Ovary (tissue), 9 donors: ENCODE results near the gene WDR93. TPM values are rescaled to one million over a fixed set of nuclear protein-coding genes. Genes with fewer than 3 reads are reported as not detected.

Experiments used
- DNase-seq, 5 donors: peaks; one replicate each; pipeline ENCODE4 v3.0.0-alpha.2; 2019 to 2020
- H3K27ac ChIP-seq, 2 donors: fragments of 200-600 bp; one replicate each; pipeline versions ENCODE4 v1.5.1 to v1.8.0; 2019 to 2022
- H3K27me3 ChIP-seq: fragments of 200-600 bp; one replicate; pipeline ENCODE4 v1.8.0; 2022
- H3K36me3 ChIP-seq: fragments of 200-600 bp; sonication (generic); one replicate; pipeline ENCODE4 v1.5.1; 2019
- H3K4me1 ChIP-seq: one replicate; pipeline ENCODE4 v1.8.1; 2013; ENCODE audit warnings: mild to moderate bottlenecking, moderate library complexity; ENCODE audit not compliant: insufficient read depth
- H3K4me3 ChIP-seq: fragments of 200-600 bp; sonication (generic); one replicate; pipeline ENCODE4 v1.5.1; 2017
- H3K9me3 ChIP-seq, 2 donors: fragments of 200-600 bp in 1 of 2; sonication (generic) in 1 of 2; one replicate each; pipeline versions ENCODE4 v1.5.1 to v1.8.1; 2013 to 2019; ENCODE audit warnings: mild to moderate bottlenecking in 1 of 2, moderate library complexity in 1 of 2
- CTCF ChIP-seq, 3 donors: fragments of 450-650 bp in 2 of 3; fragments of 200-600 bp in 1 of 3; IDR thresholded peaks; one replicate each; pipeline versions ENCODE4 v1.5.1 to v1.8.0; 2016 to 2022; ENCODE audit warnings: antibody characterized with exemption in 3 of 3, mild to moderate bottlenecking in 1 of 3
- EP300 ChIP-seq: sonication (generic); formaldehyde crosslinking; IDR thresholded peaks from one replicate; pipeline ENCODE4 v1.6.1; 2017; ENCODE audit warnings: antibody characterized with exemption
- POLR2A ChIP-seq: fragments of 450-650 bp; IDR thresholded peaks from one replicate; pipeline ENCODE4 v1.6.1; 2017; ENCODE audit warnings: antibody characterized with exemption, mild to moderate bottlenecking, moderate library complexity
- WGBS, 3 donors: extraction: QIAGEN DNeasy Blood & Tissue Kit in 1 of 3; methylation state at CpG; one replicate each; pipeline versions ENCODE4 v1.1.5 to v1.1.7; 2013 to 2017; 5-methylcytosine and 5-hydroxymethylcytosine counted together
- intact Hi-C, 4 donors: fragments of 100-400 bp; cut with DNase I; formaldehyde crosslinking; loops; one replicate each; pipeline versions ENCODE4 v1.11.0 to v1.15.1; 2022 to 2023
- polyA plus RNA-seq, 2 donors: library from polyadenylated mRNA; stranded (reverse); fragments of 200-250 nt in 1 of 2; fragments of 350-450 nt in 1 of 2; fragmentation: Illumina TruSeq in 1 of 2; extraction: RNeasy Lipid Tissue Mini Kit (QIAGEN cat#74804) in 1 of 2; gene quantifications; one replicate each; pipeline ENCODE4 v1.2.3, GENCODE V29; 2013 to 2014
- total RNA-seq, 7 donors: library from RNA; depleted of rRNA in 2 of 7; stranded (reverse); fragments of >200 nt in 2 of 7; fragmentation: NEBNext Ultra II Directional in 3 of 7; extraction: Animal tissue kit (Norgen Biotek cat#: 25700) in 3 of 7; gene quantifications; one replicate each; pipeline versions ENCODE4 v1.1.0 to v1.2.4, GENCODE V29; 2016 to 2023
- donor health status: DM: no; HTN: no; CAD: no; lungs with moderate emphysema.
- donor health status: DM: no; HTN: no; CAD: no.
- donor health status: Bipolar disorder and iron deficiency.
- donor health status: DM: yes; HTN: yes; CAD: no.
- donor health status: DM: no; HTN: no; CAD: no.
- donor health status: DM: yes; HTN: yes; CAD: no.

The WDR93 gene
- total and polyA plus RNA-seq, 9 donors: 0.23 to 3.2 (median 0.46) TPM; not detected in 1

GRCh38 chr15:89777782-89778380 is 87.3 kb downstream of the WDR93 start:
- intact Hi-C loops: loop anchor here in 1 of 4 donors (10.0 kb wide), 1 partner anchor 97 kb away; no protein-coding TSS in a partner anchor

GRCh38 chr15:89778861-89779260 is 88.2 kb downstream of the WDR93 start:
- Histone ChIP-seq H3K4me1 (peaks cover 2% of the 10 kb centered on the region), H3K4me3 (no peak overlapping the region), H3K9me3 (no peaks in the 10 kb centered on the region), H3K36me3 (no peaks in the 10 kb centered on the region), H3K27ac (no peak overlapping the region), H3K27me3 (no peaks in the 10 kb centered on the region)
- WGBS, 3 donors: 86 to 93% (median 92%) methylated on average over 4 of the region's 4 CpGs
- no peak for TF ChIP-seq CTCF (IDR thresholded peaks at IDR 0.05)
- no peak for TF ChIP-seq POLR2A
- TF ChIP-seq EP300: no peak
- DNase-seq: no peak
- intact Hi-C loops: loop anchor here in 1 of 4 donors (10.0 kb wide), 1 partner anchor 96 kb away; no protein-coding TSS in a partner anchor

More at GRCh38 chr15:89777782-89778380, 87.3 kb downstream of the WDR93 start:
- H3K27me3 ChIP-seq: no peaks in the 10 kb centered on the region
- H3K36me3 ChIP-seq: no peaks in the 10 kb centered on the region
- no peak for DNase-seq
- H3K4me1 ChIP-seq: peaks cover 2% of the 10 kb centered on the region
- no peak overlapping the region for H3K27ac ChIP-seq
- H3K9me3 ChIP-seq: no peaks in the 10 kb centered on the region
- 84 to 89% (median 86%) methylated on average over 10 of the region's 10 CpGs for WGBS, 3 donors
- no peak overlapping the region for H3K4me3 ChIP-seq
- TF ChIP-seq POLR2A (no peak), EP300 (no peak), CTCF (IDR thresholded peaks at IDR 0.05) (no peak)

- H3K27ac ChIP-seq: no peak overlapping the region
Observed at GRCh38 chr15:89780601-89781000, 90.0 kb downstream of the WDR93 start.

GRCh38 chr15:89781055-89781454 is 90.4 kb downstream of the WDR93 start:
- no peak overlapping the region for H3K4me3 ChIP-seq
- H3K4me1 ChIP-seq: peaks cover 2% of the 10 kb centered on the region
- intact Hi-C loops: no loop called here
- H3K27ac ChIP-seq: no peak overlapping the region
- DNase-seq: no peak
- no peaks in the 10 kb centered on the region for H3K27me3 ChIP-seq
- no peaks in the 10 kb centered on the region for H3K36me3 ChIP-seq
- 78 to 85% (median 81%) methylated on average over 6 of the region's 6 CpGs for WGBS, 3 donors
- TF ChIP-seq POLR2A (no peak), CTCF (IDR thresholded peaks at IDR 0.05) (no peak), EP300 (no peak)
- H3K9me3 ChIP-seq: no peaks in the 10 kb centered on the region

More at GRCh38 chr15:89780601-89781000, 90.0 kb downstream of the WDR93 start:
- H3K36me3 ChIP-seq: no peaks in the 10 kb centered on the region
- no peaks in the 10 kb centered on the region for H3K9me3 ChIP-seq
- no peak overlapping the region for H3K4me3 ChIP-seq
- no peak for DNase-seq
- 65 to 83% (median 65%) methylated on average over 6 of the region's 6 CpGs for WGBS, 3 donors
- H3K27me3 ChIP-seq: no peaks in the 10 kb centered on the region
- intact Hi-C loops: no loop called here
- H3K4me1 ChIP-seq: peaks cover 2% of the 10 kb centered on the region
- TF ChIP-seq POLR2A: no peak
- TF ChIP-seq CTCF (IDR thresholded peaks at IDR 0.05): no peak
- TF ChIP-seq EP300: no peak
